VCaP (cell line): ENCODE measurements around the gene ANGPTL4.
"Not testable (repeated sequence)": the region's sequence is repeated elsewhere in the genome, so short reads cannot be mapped to it uniquely, and the experiment has no call there.

ENCODE experiments used
- H3K27ac ChIP-seq: fragments of 450-650 bp; 2 replicates; pipeline ENCODE4 v1.5.1; 2017
- CTCF ChIP-seq: fragments of 450-650 bp; conservative IDR thresholded peaks from 2 replicates; pipeline ENCODE4 v1.5.1; 2017; ENCODE audit warnings: mild to moderate bottlenecking, moderate library complexity

ANGPTL4 gene, protein sequence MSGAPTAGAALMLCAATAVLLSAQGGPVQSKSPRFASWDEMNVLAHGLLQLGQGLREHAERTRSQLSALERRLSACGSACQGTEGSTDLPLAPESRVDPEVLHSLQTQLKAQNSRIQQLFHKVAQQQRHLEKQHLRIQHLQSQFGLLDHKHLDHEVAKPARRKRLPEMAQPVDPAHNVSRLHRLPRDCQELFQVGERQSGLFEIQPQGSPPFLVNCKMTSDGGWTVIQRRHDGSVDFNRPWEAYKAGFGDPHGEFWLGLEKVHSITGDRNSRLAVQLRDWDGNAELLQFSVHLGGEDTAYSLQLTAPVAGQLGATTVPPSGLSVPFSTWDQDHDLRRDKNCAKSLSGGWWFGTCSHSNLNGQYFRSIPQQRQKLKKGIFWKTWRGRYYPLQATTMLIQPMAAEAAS

DNA sequence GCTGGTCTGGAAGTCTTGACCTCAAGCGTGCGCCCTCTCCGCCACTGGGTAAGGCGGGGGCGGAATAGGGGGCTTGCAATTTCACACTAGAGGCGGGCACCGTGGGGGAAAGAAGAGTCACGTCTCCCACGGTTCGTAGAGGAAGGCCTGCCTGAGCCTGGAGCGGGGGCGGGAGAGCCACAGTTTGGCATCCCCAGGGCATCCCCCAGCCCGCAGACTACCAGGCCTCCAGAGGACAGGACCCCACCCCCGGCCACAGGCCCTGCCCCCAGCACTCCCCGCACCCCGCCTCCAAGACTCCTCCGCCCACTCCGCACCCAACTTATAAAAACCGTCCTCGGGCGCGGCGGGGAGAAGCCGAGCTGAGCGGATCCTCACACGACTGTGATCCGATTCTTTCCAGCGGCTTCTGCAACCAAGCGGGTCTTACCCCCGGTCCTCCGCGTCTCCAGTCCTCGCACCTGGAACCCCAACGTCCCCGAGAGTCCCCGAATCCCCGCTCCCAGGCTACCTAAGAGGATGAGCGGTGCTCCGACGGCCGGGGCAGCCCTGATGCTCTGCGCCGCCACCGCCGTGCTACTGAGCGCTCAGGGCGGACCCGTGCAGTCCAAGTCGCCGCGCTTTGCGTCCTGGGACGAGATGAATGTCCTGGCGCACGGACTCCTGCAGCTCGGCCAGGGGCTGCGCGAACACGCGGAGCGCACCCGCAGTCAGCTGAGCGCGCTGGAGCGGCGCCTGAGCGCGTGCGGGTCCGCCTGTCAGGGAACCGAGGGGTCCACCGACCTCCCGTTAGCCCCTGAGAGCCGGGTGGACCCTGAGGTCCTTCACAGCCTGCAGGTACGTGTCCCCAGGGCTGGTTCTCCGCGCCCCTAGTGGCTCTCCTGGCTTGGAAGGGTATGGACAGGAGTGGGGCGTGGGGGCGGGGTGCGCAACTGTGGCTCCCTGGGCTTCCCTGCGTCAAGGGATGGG lies at the start of gene ANGPTL4:
Gene ANGPTL4, plus strand, starts transcription at position 353 of the 969 bp plus-strand sequence. Its CDS starts 167 bp downstream, at position 520.
- no peak; the same call in none of the 2 replicates for TF ChIP-seq CTCF
- peak within 1 kb of the TSS; percentile 29; the same call in 1 of the 2 replicates for H3K27ac ChIP-seq

DNA sequence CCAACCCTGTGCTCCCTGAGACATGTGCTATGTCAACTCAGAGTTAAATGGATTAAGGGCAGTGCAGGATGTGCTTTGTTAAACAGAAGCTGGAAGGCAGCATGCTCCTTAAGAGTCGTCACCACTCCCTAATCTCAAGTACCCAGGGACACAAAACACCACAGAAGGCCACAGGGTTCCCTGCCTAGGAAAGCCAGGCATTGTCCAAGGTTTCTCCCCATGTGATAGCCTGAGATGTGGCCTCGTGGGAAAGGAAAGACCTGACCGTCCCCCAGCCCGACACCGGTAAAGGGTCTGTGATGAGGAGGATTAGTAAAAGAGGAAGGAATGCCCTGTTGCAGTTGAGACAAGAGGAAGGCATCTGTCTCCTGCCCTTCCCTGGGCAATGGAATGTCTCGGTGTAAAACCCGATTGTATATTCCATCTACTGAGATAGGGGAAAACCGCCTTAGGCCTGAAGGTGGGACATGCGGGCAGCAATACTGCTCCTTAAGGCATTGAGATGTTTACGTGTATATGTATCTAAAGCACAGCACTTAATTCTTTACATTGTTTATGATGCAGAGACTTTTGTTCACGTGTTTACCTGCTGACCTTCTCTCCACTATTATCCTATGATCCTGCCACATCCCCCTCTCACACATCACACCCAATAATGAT lies 48.8 kb upstream of the ANGPTL4 start:
- not testable (repeated sequence) for H3K27ac ChIP-seq

DNA sequence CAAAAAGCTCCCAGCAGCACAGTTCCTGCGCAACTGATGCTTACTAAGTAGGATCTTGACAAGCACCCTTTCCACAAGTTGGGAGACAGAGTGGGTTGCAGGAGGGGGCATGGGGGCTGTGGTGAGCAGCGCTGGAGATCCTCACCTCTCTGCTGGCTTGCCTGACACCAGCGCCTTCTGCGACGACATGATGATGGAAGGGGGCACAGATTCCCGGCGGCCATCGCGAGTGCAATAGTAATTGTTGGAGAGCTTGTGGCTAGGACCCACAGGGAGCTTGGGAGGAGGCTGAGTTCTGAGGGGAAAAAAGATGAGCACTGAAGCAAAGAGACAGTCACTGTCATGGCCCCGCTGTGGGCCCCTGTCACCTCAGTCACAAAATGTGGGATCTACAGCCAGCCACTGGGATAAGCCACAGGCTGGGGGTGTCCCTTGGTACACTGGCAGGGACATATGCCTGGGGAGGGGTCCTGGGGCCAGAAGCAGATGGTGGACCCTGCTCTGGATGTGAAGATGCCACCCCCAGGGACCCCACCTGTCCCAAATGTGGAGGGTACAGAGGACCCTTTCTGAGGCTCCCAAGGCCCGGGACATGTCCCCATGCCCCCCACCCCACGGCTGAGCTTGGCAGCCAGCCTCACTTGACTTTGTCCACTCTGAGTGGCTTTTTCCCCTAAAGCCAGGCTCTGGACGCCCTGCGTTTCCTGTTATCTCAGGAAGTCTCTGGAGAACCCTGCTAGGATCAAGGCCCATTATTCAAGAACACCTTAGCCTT lies 47.4 kb upstream of the ANGPTL4 start:
- H3K27ac ChIP-seq, result no peak overlapping the region
- TF ChIP-seq CTCF, result no peak

DNA sequence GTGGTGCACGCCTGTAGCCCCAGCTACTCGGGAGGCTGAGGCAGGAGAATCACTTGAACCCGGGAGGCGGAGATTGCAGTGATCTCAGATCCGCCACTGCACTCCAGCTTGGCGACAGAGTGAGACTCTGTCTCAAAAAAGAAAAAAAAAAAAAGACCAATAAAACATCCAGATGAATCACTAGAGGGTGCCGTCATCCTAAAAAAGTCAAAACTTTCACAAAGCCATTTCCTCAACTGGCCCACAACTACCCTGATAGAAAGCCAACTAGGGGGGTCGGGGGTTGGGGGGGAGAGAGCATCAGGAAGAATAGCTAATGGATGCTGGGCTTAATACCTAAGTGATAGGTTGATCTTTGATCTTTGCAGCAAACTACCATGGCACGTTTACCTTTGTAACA lies 45.1 kb upstream of the ANGPTL4 start:
- not testable (repeated sequence) for H3K27ac ChIP-seq

DNA sequence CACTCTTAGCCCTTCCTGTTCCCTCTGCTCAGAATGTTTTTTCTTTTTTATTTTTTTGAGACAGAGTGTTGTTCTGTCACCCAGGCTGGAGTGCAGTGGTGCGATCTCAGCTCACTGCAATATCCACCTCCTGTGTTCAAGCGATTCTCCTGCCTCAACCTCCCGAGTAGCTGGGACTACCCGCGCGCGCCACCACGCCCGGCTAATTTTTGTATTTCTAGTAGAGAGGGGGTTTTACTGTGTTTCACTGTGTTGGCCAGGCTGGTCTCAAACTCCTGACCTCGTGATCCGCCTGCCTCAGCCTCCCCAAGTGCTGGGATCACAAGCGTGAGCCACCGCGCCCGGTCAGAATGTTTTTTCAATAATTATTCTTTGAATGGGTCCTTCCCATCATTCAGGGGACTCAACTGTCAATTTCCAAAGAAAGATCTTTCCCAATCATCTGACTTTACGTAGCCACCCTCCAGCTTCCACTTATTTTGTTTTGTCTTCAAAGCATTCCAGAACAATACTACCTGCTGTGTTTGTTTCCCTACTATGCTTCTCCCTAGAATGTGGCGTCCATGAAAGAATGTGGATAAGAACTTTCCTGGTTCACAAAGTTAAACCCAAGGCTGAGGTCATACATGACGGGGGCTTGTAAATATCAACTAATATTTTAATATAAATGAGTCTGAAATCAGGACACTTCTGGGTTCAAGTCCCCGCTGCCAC lies 44.0 kb upstream of the ANGPTL4 start:
- TF ChIP-seq CTCF, result no peak
- peak overlapping the region; percentile 82; the same call in 1 of the 2 replicates for H3K27ac ChIP-seq

DNA sequence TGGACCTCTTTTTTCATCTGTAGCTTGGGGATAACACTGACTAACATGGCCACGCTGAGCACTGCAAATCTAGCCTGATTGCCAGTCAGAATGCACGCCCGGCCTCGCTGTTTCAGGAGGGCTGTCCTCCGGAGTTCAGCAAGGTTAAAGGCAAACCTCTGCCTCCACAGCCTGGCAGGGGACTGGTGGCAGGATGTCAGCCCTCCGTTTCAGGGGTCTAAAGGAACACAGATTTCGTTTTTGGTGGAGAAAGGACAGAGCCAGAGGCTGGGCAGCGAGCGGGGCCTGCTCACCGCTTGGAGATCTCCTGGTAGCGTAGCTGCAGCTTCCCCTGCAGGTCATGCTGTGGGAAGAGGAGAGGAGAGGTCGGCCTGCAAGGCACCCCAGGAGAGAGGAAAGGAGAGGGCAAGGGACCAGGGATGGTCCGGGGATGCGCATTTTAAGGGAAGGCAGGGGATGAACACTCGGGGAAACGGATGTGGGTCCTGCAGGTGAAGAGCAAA lies 43.3 kb upstream of the ANGPTL4 start:
- peak overlapping the region; percentile 82 for H3K27ac ChIP-seq
- TF ChIP-seq CTCF, result no peak

- TF ChIP-seq CTCF, result 0 out of 2 replicates have a peak, but pooled peaks have one; percentile 7
- peak within 1 kb of the TSS; percentile 82 for H3K27ac ChIP-seq
Observed at GRCh38 chr19:8321067-8321985, 42.6 kb upstream of the ANGPTL4 start, which contains the start of the genes NDUFA7 and RPS28. Gene NDUFA7, minus strand, starts transcription at chr19:8321375. Its CDS starts 17 bp downstream, at chr19:8321358. Gene RPS28, plus strand, starts transcription at chr19:8321496. Its CDS starts 35 bp downstream, at chr19:8321531.
